Measurements from ENCODE around the gene IRF4. TPM values are rescaled to one million over a fixed set of nuclear protein-coding genes. Genes with fewer than 3 reads are reported as not detected.

IRF4 gene
- total RNA-seq, result 8.5 and 9.0 TPM in 2 replicates

GRCh38 chr6:391559-392440 lies at the start of gene IRF4:
Gene IRF4, plus strand, starts transcription at chr6:391752. Its CDS starts 1,401 bp downstream, at chr6:393153.

Other genes starting within 250 kb of the IRF4 start
- gene DUSP22, start 99.3 kb upstream of the IRF4 start, total RNA-seq, result 12.1 and 16.9 TPM in 2 replicates